Measurements from ENCODE around the gene THAP10. TPM values are rescaled to one million over a fixed set of nuclear protein-coding genes. Genes with fewer than 3 reads are reported as not detected.

Gene THAP10
- polyA plus RNA-seq, 1 of the 3 experiments (the other 2 are of a cell fraction) = 3.2 TPM

DNA sequence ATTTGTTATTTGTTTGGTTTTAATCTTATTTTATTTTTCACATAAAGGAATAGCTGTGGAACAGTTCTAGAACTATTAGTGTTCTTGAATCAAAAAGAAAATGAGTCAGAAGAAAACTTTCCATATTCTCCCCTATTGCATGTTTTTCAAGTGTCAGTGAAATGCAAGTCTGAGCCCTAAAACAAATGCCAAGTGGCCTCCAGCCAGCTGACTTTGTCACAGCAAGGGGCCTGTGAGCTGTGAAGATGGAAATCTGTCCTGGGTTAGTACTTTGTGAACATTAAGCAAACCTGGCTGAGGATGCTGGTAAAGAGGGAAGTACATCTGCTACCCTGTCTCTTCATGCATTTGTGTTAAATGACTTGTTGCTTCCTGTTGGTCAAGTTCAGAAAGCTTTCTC is 14.6 kb upstream of the THAP10 start:
- Histone ChIP-seq H2AFZ (ENCODE audit: low read depth) (no peak overlapping the region), H3K36me3 (replicated peaks in 1 of 2; ENCODE audit: control insufficient read depth in 1 of 2, insufficient read depth in 2 of 2, low read length in 1 of 2) (peaks cover 57 to 69% of the 10 kb centered on the region in 2 experiments), H3K9ac (no peak overlapping the region), H3K79me2 (ENCODE audit: insufficient read depth) (no peaks in the 10 kb centered on the region), H4K20me1 (ENCODE audit: insufficient read depth) (no peaks in the 10 kb centered on the region), H3K27ac (ENCODE audit: low read depth in 2 of 2, low read length in 1 of 2) (no peak overlapping the region), H3K9me3 (peaks cover 21% of the 10 kb centered on the region), H3K4me3 (ENCODE audit: low read depth in 2 of 2, low read length in 1 of 2) (no peak overlapping the region; a peak in 1 of 4 replicates), H3K4me2 (no peak overlapping the region), H3K4me1 (ENCODE audit: control insufficient read depth in 1 of 2, insufficient read depth in 2 of 2, low read depth in 1 of 2, low read length in 1 of 2) (peaks cover 2 to 8% of the 10 kb centered on the region in 2 experiments; a peak in 3 of 4 replicates), H3K9me2 (no peaks in the 10 kb centered on the region), H3F3A (replicated peaks; ENCODE audit: insufficient read depth) (peaks cover 11% of the 10 kb centered on the region), H3K27me3 (ENCODE audit: insufficient read depth) (no peaks in the 10 kb centered on the region)
- ChIA-PET POLR2A (no interaction called here), CTCF (interaction anchor here (1.5 kb wide), 2 partner anchors 13 to 25 kb away, joined by 3 to 4 read pairs; no protein-coding TSS in a partner anchor)
- TF ChIP-seq, protein P1, sequence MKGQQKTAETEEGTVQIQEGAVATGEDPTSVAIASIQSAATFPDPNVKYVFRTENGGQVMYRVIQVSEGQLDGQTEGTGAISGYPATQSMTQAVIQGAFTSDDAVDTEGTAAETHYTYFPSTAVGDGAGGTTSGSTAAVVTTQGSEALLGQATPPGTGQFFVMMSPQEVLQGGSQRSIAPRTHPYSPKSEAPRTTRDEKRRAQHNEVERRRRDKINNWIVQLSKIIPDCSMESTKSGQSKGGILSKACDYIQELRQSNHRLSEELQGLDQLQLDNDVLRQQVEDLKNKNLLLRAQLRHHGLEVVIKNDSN (IDR thresholded peaks at IDR 0.05; ENCODE audit: borderline replicate concordance, low read depth) = no peak
- no peak for TF ChIP-seq RAD21 (IDR thresholded peaks at IDR 0.05; ENCODE audit: low read length)
- TF ChIP-seq FOSL2 (IDR thresholded peaks at IDR 0.05; ENCODE audit: borderline replicate concordance, low read depth) = no peak
- TF ChIP-seq MXI1 (IDR thresholded peaks at IDR 0.05; ENCODE audit: low read depth, low read length) = no peak
- TF ChIP-seq NFIC (IDR thresholded peaks at IDR 0.05; ENCODE audit: borderline replicate concordance) = no peak
- TF ChIP-seq RXRA (IDR thresholded peaks at IDR 0.05; ENCODE audit: borderline replicate concordance, low read depth) = no peak
- no peak for TF ChIP-seq ELF1 (IDR thresholded peaks at IDR 0.05)
- DNase-seq = no peak

DNA sequence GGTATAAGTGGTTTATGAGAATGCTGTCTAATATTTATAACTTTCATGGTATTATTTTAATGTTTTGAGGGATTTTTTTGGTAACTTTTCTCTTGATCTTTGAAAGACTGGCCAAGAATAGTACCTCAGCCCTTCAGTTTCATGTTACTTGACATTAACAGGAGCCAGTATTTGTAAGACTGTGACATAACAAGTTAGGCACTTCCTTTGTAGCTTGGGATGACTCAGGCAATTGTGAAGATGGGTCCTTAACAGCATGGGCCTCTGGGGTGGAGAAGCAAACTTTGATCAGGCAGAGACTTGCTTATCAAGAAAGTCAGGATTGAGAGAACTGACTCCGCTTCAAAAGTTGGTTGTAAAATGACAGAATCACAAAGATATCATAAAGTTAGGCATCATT is 9.9 kb upstream of the THAP10 start:
- H3F3A ChIP-seq (replicated peaks; ENCODE audit: insufficient read depth) = peaks cover 28% of the 10 kb centered on the region
- POLR2A ChIA-PET = no interaction called here
- H4K20me1 ChIP-seq (ENCODE audit: insufficient read depth) = no peaks in the 10 kb centered on the region
- H3K27me3 ChIP-seq (ENCODE audit: insufficient read depth) = no peaks in the 10 kb centered on the region
- 0 out of 2 replicates have a peak, but pooled peaks cover 6% of the 10 kb centered on the region for H3K9me3 ChIP-seq
- H3K4me1 ChIP-seq (ENCODE audit: control insufficient read depth in 1 of 2, insufficient read depth in 2 of 2, low read depth in 1 of 2, low read length in 1 of 2) = peaks cover 2 to 19% of the 10 kb centered on the region in 2 experiments
- peak overlapping the region; percentile 39 for H3K9ac ChIP-seq
- peak overlapping the region; percentile 76 to 86 for H3K27ac ChIP-seq (ENCODE audit: low read depth in 2 of 2, low read length in 1 of 2)
- no peak overlapping the region for H3K4me3 ChIP-seq (ENCODE audit: low read depth in 2 of 2, low read length in 1 of 2)
- peaks cover 50 to 51% of the 10 kb centered on the region in 2 experiments for H3K36me3 ChIP-seq (replicated peaks in 1 of 2; ENCODE audit: control insufficient read depth in 1 of 2, insufficient read depth in 2 of 2, low read length in 1 of 2)
- 58% methylated on average over 1 of the region's 1 CpG for WGBS (ENCODE audit: low lambda C conversion rate)
- no peaks in the 10 kb centered on the region for H3K9me2 ChIP-seq
- H2AFZ ChIP-seq (ENCODE audit: low read depth) = peak overlapping the region; percentile 61
- no peak for DNase-seq
- CTCF ChIA-PET = no interaction called here
- no peaks in the 10 kb centered on the region for H3K79me2 ChIP-seq (ENCODE audit: insufficient read depth)
- peak overlapping the region; percentile 20; the same call in 1 of the 2 replicates for H3K4me2 ChIP-seq
- TF ChIP-seq TAF1 (IDR thresholded peaks at IDR 0.05; ENCODE audit: borderline replicate concordance, low read depth, low read length) (peak; percentile 22; the same call in 1 of the 2 replicates), ELF1 (IDR thresholded peaks at IDR 0.05) (no peak), TEAD4 (IDR thresholded peaks at IDR 0.05; ENCODE audit: borderline replicate concordance, insufficient read depth) (no peak), FOXJ3 (CRISPR knock-in tag; IDR thresholded peaks at IDR 0.05) (no peak), YY1 (IDR thresholded peaks at IDR 0.05; ENCODE audit: low read depth) (no peak), RCOR1 (IDR thresholded peaks at IDR 0.05; ENCODE audit: low read length) (no peak), POLR2AphosphoS5 (IDR thresholded peaks at IDR 0.05; ENCODE audit: low read depth, low read length) (peak; percentile 59; the same call in 1 of the 2 replicates), MEF2A (IDR thresholded peaks at IDR 0.05; ENCODE audit: borderline replicate concordance, low read depth) (peak; percentile 67; the same call in 1 of the 2 replicates), RXRA (IDR thresholded peaks at IDR 0.05; ENCODE audit: borderline replicate concordance, low read depth) (no peak; the same call in 1 of the 2 replicates), RAD21 (IDR thresholded peaks at IDR 0.05; ENCODE audit: low read length) (no peak), GATA2 (CRISPR knock-in tag; IDR thresholded peaks at IDR 0.05) (no peak), MXI1 (IDR thresholded peaks at IDR 0.05; ENCODE audit: low read depth, low read length) (no peak)
- TF ChIP-seq, protein P2, sequence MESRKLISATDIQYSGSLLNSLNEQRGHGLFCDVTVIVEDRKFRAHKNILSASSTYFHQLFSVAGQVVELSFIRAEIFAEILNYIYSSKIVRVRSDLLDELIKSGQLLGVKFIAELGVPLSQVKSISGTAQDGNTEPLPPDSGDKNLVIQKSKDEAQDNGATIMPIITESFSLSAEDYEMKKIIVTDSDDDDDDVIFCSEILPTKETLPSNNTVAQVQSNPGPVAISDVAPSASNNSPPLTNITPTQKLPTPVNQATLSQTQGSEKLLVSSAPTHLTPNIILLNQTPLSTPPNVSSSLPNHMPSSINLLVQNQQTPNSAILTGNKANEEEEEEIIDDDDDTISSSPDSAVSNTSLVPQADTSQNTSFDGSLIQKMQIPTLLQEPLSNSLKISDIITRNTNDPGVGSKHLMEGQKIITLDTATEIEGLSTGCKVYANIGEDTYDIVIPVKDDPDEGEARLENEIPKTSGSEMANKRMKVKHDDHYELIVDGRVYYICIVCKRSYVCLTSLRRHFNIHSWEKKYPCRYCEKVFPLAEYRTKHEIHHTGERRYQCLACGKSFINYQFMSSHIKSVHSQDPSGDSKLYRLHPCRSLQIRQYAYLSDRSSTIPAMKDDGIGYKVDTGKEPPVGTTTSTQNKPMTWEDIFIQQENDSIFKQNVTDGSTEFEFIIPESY (IDR thresholded peaks at IDR 0.05; ENCODE audit: borderline replicate concordance, low read depth) = no peak
- TF ChIP-seq, protein P1 (IDR thresholded peaks at IDR 0.05; ENCODE audit: borderline replicate concordance, low read depth) = no peak
- TF ChIP-seq, protein P3, sequence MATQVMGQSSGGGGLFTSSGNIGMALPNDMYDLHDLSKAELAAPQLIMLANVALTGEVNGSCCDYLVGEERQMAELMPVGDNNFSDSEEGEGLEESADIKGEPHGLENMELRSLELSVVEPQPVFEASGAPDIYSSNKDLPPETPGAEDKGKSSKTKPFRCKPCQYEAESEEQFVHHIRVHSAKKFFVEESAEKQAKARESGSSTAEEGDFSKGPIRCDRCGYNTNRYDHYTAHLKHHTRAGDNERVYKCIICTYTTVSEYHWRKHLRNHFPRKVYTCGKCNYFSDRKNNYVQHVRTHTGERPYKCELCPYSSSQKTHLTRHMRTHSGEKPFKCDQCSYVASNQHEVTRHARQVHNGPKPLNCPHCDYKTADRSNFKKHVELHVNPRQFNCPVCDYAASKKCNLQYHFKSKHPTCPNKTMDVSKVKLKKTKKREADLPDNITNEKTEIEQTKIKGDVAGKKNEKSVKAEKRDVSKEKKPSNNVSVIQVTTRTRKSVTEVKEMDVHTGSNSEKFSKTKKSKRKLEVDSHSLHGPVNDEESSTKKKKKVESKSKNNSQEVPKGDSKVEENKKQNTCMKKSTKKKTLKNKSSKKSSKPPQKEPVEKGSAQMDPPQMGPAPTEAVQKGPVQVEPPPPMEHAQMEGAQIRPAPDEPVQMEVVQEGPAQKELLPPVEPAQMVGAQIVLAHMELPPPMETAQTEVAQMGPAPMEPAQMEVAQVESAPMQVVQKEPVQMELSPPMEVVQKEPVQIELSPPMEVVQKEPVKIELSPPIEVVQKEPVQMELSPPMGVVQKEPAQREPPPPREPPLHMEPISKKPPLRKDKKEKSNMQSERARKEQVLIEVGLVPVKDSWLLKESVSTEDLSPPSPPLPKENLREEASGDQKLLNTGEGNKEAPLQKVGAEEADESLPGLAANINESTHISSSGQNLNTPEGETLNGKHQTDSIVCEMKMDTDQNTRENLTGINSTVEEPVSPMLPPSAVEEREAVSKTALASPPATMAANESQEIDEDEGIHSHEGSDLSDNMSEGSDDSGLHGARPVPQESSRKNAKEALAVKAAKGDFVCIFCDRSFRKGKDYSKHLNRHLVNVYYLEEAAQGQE (IDR thresholded peaks at IDR 0.05; ENCODE audit: low read depth, low read length) = no peak
- TF ChIP-seq, protein P4, sequence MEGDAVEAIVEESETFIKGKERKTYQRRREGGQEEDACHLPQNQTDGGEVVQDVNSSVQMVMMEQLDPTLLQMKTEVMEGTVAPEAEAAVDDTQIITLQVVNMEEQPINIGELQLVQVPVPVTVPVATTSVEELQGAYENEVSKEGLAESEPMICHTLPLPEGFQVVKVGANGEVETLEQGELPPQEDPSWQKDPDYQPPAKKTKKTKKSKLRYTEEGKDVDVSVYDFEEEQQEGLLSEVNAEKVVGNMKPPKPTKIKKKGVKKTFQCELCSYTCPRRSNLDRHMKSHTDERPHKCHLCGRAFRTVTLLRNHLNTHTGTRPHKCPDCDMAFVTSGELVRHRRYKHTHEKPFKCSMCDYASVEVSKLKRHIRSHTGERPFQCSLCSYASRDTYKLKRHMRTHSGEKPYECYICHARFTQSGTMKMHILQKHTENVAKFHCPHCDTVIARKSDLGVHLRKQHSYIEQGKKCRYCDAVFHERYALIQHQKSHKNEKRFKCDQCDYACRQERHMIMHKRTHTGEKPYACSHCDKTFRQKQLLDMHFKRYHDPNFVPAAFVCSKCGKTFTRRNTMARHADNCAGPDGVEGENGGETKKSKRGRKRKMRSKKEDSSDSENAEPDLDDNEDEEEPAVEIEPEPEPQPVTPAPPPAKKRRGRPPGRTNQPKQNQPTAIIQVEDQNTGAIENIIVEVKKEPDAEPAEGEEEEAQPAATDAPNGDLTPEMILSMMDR (IDR thresholded peaks at IDR 0.05) = no peak
